ENCODE measurements around the gene PRKAG1.

Gene PRKAG1

GRCh38 chr12:48977290-48978281 lies 41.0 kb downstream of the PRKAG1 start:
- H3K4me3 ChIP-seq (replicated peaks; ENCODE audit: low read depth, low read length) = no peak overlapping the region
- peak; percentile 36 for TF ChIP-seq CTCF (IDR thresholded peaks at IDR 0.05; ENCODE audit: low read length, missing control alignments)
- peak; percentile 48 for DNase-seq (ENCODE audit: low read depth)

GRCh38 chr12:48973941-48974673 lies 44.5 kb downstream of the PRKAG1 start:
- DNase-seq (ENCODE audit: low read depth) = peak; percentile 66
- no peak overlapping the region for H3K4me3 ChIP-seq (replicated peaks; ENCODE audit: low read depth, low read length)
- peak; percentile 74 for TF ChIP-seq CTCF (IDR thresholded peaks at IDR 0.05; ENCODE audit: low read length, missing control alignments)

GRCh38 chr12:48973531-48973930 lies 45.0 kb downstream of the PRKAG1 start:
- H3K4me3 ChIP-seq (replicated peaks; ENCODE audit: low read depth, low read length) = no peak overlapping the region
- no peak for DNase-seq (ENCODE audit: low read depth)
- TF ChIP-seq CTCF (IDR thresholded peaks at IDR 0.05; ENCODE audit: low read length, missing control alignments) = no peak

- no peak overlapping the region for H3K4me3 ChIP-seq (replicated peaks; ENCODE audit: low read depth, low read length)
- no peak for TF ChIP-seq CTCF (IDR thresholded peaks at IDR 0.05; ENCODE audit: low read length, missing control alignments)
These were observed 45.6 kb downstream of the PRKAG1 start for GRCh38 chr12:48972952-48973483.

GRCh38 chr12:48972213-48972951 lies 46.2 kb downstream of the PRKAG1 start:
- no peak overlapping the region for H3K4me3 ChIP-seq (replicated peaks; ENCODE audit: low read depth, low read length)

More at GRCh38 chr12:48972952-48973483, 45.6 kb downstream of the PRKAG1 start:
- DNase-seq (ENCODE audit: low read depth) = no peak

More at GRCh38 chr12:48972213-48972951, 46.2 kb downstream of the PRKAG1 start:
- TF ChIP-seq CTCF (IDR thresholded peaks at IDR 0.05; ENCODE audit: low read length, missing control alignments) = no peak
- no peak for DNase-seq (ENCODE audit: low read depth)
